ENCODE data around the gene MAPK6.

Gene MAPK6

GRCh38 chr15:52069559-52069958, 50.5 kb downstream of the MAPK6 start:
- in situ Hi-C loops (cut with HindIII; ENCODE audit: low sequenced_read_pairs): no loop called here
- DNase-seq (ENCODE audit: low read depth, low spot score): no peak
- TF ChIP-seq CTCF (IDR thresholded peaks at IDR 0.05; ENCODE audit: low read depth, low read length): no peak
- H3K4me3 ChIP-seq (ENCODE audit: low read depth, low read length): no peak overlapping the region

GRCh38 chr15:52071570-52071969, 52.6 kb downstream of the MAPK6 start:
- in situ Hi-C loops (cut with HindIII; ENCODE audit: low sequenced_read_pairs): no loop called here
- no peak for TF ChIP-seq CTCF (IDR thresholded peaks at IDR 0.05; ENCODE audit: low read depth, low read length)
- H3K4me3 ChIP-seq (ENCODE audit: low read depth, low read length): no peak overlapping the region
- no peak for DNase-seq (ENCODE audit: low read depth, low spot score)

DNA sequence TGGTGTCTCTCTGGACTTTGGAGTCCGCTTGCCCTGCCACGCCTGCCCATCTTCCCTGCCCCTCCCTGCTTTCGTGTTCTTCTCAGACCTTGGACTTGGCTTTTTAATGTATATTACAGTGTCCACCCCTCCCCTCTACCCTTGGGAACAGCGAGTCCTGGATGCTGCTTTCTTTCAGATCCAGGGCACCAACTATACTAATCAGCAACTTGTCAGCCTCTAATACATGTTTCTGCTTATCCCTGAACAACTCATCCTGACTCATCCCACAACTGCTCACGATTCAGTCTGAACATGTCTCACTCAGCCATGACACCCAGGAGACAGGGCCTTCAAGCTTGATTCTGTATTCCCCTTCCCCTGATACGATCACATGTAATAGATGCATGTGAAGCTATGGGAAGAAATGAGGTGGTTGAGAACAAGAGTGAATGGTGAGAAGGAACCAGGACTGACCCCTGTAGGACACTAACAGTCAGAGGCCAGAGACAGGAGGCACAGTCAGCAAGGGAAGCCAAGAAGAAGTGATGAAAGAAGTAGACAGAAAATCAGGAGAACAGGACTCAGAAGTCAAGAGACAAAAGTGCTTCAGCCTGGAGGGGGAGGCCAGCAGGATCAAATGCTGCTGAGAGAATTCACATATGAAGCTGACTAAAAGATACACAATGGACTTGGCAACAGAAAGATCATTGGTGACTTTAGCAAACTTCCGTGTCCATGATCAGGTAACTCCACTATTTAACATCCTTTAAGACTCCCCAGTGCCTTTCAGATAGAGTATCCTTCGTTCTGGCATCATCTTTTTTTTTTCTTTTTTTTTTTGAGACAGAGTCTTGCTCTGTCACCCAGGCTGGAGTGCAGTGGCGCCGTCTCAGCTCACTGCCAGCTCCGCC, 58.1 kb downstream of the MAPK6 start:
- peak; percentile 75 for DNase-seq (ENCODE audit: low read depth, low spot score)
- no peak overlapping the region for H3K4me3 ChIP-seq (ENCODE audit: low read depth, low read length)
- in situ Hi-C loops (cut with HindIII; ENCODE audit: low sequenced_read_pairs): no loop called here
- TF ChIP-seq CTCF (IDR thresholded peaks at IDR 0.05; ENCODE audit: low read depth, low read length): no peak

DNA sequence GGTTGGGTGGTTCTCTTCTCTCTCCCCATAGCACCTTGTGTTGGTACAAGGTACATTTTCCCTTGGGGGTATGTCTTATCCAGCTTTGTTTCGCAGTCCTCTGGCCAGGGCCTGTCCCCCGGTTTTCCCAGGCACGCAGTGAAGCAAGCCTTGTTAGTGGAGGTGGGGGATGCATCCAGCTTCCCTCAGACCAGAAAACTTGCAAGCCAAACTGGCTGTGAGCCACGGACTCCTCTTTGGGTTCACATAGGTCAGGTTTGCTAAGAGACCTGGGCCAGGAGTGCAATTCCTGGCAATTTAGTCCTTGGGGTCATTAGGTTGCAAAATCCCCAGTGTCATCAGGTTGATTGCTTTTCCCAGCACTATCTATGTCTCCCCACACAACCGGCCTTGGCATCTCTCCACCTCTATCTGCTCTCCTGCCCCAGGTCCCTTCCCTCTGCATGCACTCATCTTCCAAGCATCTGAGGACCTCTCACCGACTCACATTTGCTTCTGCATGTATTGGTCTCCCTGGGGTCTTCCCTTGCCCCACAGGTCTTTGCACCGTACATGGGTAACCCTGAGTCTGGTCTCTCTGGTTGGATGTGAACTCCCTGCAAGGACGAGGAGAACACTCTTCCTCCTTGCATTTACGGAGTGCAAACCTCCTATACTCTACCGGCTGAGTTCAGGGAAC, 59.3 kb downstream of the MAPK6 start:
- DNase-seq (ENCODE audit: low read depth, low spot score): no peak
- in situ Hi-C loops (cut with HindIII; ENCODE audit: low sequenced_read_pairs): no loop called here
- no peak for TF ChIP-seq CTCF (IDR thresholded peaks at IDR 0.05; ENCODE audit: low read depth, low read length)
- H3K4me3 ChIP-seq (ENCODE audit: low read depth, low read length): no peak overlapping the region

GRCh38 chr15:52078876-52079700, 60.1 kb downstream of the MAPK6 start:
- peak; percentile 90 for TF ChIP-seq CTCF (IDR thresholded peaks at IDR 0.05; ENCODE audit: low read depth, low read length)
- H3K4me3 ChIP-seq (ENCODE audit: low read depth, low read length): no peak overlapping the region
- DNase-seq (ENCODE audit: low read depth, low spot score): peak; percentile 55
- in situ Hi-C loops (cut with HindIII; ENCODE audit: low sequenced_read_pairs): no loop called here

DNA sequence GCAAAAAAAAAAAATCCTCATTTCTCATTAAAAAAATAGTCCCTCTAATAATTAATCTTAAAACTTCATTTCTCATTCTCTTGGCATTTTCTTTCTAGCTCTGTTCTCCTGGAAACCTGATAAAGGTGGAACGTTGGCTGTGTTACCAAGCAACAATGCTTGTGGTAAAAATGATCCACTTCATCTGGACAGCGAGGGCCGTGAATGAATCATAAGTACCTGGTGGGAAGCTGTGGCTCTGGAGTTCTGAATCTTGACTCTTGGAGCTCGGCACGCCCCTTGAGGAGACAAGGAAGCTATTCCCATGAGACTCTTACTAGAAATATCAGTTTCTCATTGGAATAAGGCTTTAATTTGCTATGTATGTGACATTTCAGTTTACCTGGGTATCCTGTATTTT, 61.0 kb downstream of the MAPK6 start:
- in situ Hi-C loops (cut with HindIII; ENCODE audit: low sequenced_read_pairs): no loop called here
- DNase-seq (ENCODE audit: low read depth, low spot score): peak; percentile 29
- no peak for TF ChIP-seq CTCF (IDR thresholded peaks at IDR 0.05; ENCODE audit: low read depth, low read length)
- no peak overlapping the region for H3K4me3 ChIP-seq (ENCODE audit: low read depth, low read length)

Data from astrocyte of the spinal cord (primary cell).